Heart left ventricle (tissue), 13 donors: ENCODE data around the gene ACYP1.

Source experiments
- CTCF ChIP-seq, 12 donors: fragments of 200-600 bp; sonication (generic) in 4 of 12; IDR thresholded peaks; one replicate each; pipeline versions ENCODE4 v1.5.0 to v1.8.0; 2018 to 2022; ENCODE audit warnings: antibody characterized with exemption in 12 of 12, mild to moderate bottlenecking in 5 of 12
- POLR2A ChIP-seq, 2 donors: fragments of 450-650 bp; IDR thresholded peaks; one replicate each; pipeline ENCODE4 v1.6.1; 2017; ENCODE audit warnings: antibody characterized with exemption in 2 of 2, mild to moderate bottlenecking in 2 of 2, moderate library complexity in 2 of 2
- donor health status: ischemic (EF 13 %, LVEDD 7.1; RV severe dilation, severe dysfunction).
- donor health status: DM: no; HTN: yes; CAD: no.
- donor health status: DM: no; HTN: no; CAD: no.
- donor health status: ischemic (EF 25% LVEDD 6.9; RV normal size, moderate dysfunction).
- donor health status: ischemic (EF 25% LVEDD 5.7; RV mildly dilated, moderate dysfunction).
- donor health status: ischemic (EF 35%, LVEDD 5.7; RV mildly dilated, moderate dysfunction).
- donor health status: nonischemic (EF 11% LVEDD 7.7; RV severe dilation, severe dysfunction).
- donor health status: DM: yes; HTN: yes; CAD: no.
- donor health status: PGD.
- donor health status: ischemic (EF 29% LVEDD 5.4; RV normal size, mild dysfunction).
- donor health status: nonischemic (EF 23%, LVEDD 6.1; RV moderate dilation, normal function).

- no peak for TF ChIP-seq CTCF (IDR thresholded peaks at IDR 0.05)
- no peak for TF ChIP-seq POLR2A (IDR thresholded peaks at IDR 0.05)
Measured at GRCh38 chr14:75095690-75096089, 31.9 kb upstream of the ACYP1 start.
